ENCODE results near the gene PLEK2.

GRCh38 chr14:67395086-67395875, 16.7 kb downstream of the PLEK2 start:
- TF ChIP-seq, protein P1, sequence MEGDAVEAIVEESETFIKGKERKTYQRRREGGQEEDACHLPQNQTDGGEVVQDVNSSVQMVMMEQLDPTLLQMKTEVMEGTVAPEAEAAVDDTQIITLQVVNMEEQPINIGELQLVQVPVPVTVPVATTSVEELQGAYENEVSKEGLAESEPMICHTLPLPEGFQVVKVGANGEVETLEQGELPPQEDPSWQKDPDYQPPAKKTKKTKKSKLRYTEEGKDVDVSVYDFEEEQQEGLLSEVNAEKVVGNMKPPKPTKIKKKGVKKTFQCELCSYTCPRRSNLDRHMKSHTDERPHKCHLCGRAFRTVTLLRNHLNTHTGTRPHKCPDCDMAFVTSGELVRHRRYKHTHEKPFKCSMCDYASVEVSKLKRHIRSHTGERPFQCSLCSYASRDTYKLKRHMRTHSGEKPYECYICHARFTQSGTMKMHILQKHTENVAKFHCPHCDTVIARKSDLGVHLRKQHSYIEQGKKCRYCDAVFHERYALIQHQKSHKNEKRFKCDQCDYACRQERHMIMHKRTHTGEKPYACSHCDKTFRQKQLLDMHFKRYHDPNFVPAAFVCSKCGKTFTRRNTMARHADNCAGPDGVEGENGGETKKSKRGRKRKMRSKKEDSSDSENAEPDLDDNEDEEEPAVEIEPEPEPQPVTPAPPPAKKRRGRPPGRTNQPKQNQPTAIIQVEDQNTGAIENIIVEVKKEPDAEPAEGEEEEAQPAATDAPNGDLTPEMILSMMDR (conservative IDR thresholded peaks at IDR 0.05 in 1 of 2, IDR thresholded peaks at IDR 0.05 in 1 of 2; ENCODE audit: extremely low read depth in 1 of 2, insufficient read depth in 1 of 2, low read depth in 1 of 2, low read length in 2 of 2) = no peak
- no peak for TF ChIP-seq EZH2 (IDR thresholded peaks at IDR 0.05; ENCODE audit: borderline replicate concordance, low read length)

All from mammary epithelial cell (primary cell).